Activated CD4-positive, alpha-beta memory T cell treated with anti-CD3 and anti-CD28 coated beads, Interleukin-2, amount 10 ng/mL, durations not matched to agents 7 days and 5 days (primary cell): ENCODE measurements around the gene PHGDH. TPM values are rescaled to one million over a fixed set of nuclear protein-coding genes. Genes with fewer than 3 reads are reported as not detected.
"Not testable (repeated sequence)": the region's sequence is repeated elsewhere in the genome, so short reads cannot be mapped to it uniquely, and the experiment has no call there.

Experiments used
- CTCF ChIA-PET: fragments of 350-600 bp; sonication (Branson Sonifier 250); formaldehyde crosslinking; loops from one replicate; lab custom pipeline; 2021; ENCODE audit warnings: antibody characterized with exemption, inconsistent platforms; lab: Charles Lee
- POLR2A ChIA-PET: fragments of 350-600 bp; sonication (Branson Sonifier 250); formaldehyde crosslinking; loops from one replicate; lab custom pipeline; 2021; ENCODE audit warnings: antibody characterized with exemption; lab: Charles Lee
- DNase-seq: peaks from one replicate; pipeline ENCODE4 v3.0.0-alpha.2; 2020
- H3K27ac Mint-ChIP-seq: one replicate; pipeline ENCODE4 v1.8.0; 2021; ENCODE audit warnings: mild to moderate bottlenecking, mixed read lengths
- H3K27me3 Mint-ChIP-seq: one replicate; pipeline ENCODE4 v1.8.0; 2021; ENCODE audit warnings: mixed read lengths
- H3K36me3 Mint-ChIP-seq: one replicate; pipeline ENCODE4 v1.8.0; 2021; ENCODE audit warnings: low read depth, mixed read lengths
- H3K4me1 Mint-ChIP-seq: one replicate; pipeline ENCODE4 v1.8.0; 2021; ENCODE audit warnings: mixed read lengths
- H3K4me3 Mint-ChIP-seq: one replicate; pipeline ENCODE4 v1.8.0; 2021; ENCODE audit warnings: mild to moderate bottlenecking, mixed read lengths
- H3K9me3 Mint-ChIP-seq: one replicate; pipeline ENCODE4 v1.8.0; 2021; ENCODE audit warnings: mixed read lengths
- total RNA-seq, 2 experiments: library from RNA; stranded (reverse); gene quantifications; one replicate each; pipeline ENCODE4 v1.2.3, GENCODE V29; 2021

The PHGDH gene
- total RNA-seq, 2 experiments from 2014 or later, result 132 to 143 TPM

DNA sequence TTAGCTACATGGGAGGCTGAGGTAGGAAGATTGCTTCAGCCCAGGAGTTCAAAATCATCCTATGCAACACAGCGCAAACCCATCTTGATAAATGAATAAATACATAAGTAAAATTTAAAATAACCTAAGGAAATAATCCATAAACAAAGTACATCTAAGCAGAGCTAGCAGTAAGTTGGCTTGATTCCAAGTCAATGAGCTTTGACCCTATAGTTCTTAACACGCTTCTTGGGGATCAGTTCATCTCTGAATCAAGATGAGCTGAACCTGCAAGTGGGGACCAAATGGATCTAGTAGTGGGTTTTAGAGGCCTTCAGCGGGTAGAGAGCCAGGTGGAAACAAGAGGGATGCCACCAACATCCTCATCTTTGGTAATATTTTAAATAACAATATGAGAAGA is 31.5 kb upstream of the PHGDH start:
- H3K9me3 Mint-ChIP-seq, result no peaks in the 10 kb centered on the region
- ChIA-PET CTCF (interaction anchor here (0.9 to 1.3 kb wide), 2 partner anchors 11 to 69 kb away, joined by 3 to 6 read pairs; no protein-coding TSS in a partner anchor), POLR2A (no interaction called here)
- no peak overlapping the region for H3K27ac Mint-ChIP-seq
- no peak for DNase-seq
- no peaks in the 10 kb centered on the region for H3K36me3 Mint-ChIP-seq
- H3K4me1 Mint-ChIP-seq, result peaks cover 4% of the 10 kb centered on the region
- H3K27me3 Mint-ChIP-seq, result peaks cover 20% of the 10 kb centered on the region
- H3K4me3 Mint-ChIP-seq, result no peak overlapping the region

DNA sequence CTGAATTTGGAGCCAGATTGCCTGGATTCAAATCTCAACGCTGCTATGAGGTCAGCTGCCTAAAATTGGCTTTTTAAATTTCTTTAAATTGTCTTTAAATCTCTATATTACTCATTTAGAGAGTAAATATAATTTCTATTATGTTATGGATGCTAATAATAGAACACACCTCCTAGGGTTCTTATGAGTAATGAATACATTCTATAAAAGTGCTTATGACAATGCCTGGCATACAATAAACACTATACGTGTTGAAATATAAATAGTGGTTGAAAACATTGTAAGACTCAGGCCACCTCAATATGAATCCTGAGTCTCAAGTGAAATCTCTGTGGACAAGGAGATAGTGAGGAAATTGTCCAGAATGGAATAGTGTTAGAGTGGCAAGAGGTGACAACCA is 31.0 kb upstream of the PHGDH start:
- no peak for DNase-seq
- Mint-ChIP-seq H3K4me3 (no peak overlapping the region), H3K9me3 (no peaks in the 10 kb centered on the region), H3K4me1 (peaks cover under 1% of the 10 kb centered on the region), H3K27me3 (peaks cover 20% of the 10 kb centered on the region), H3K36me3 (no peaks in the 10 kb centered on the region), H3K27ac (no peak overlapping the region)
- POLR2A ChIA-PET, result no interaction called here
- CTCF ChIA-PET, result interaction anchor here (0.9 kb wide), 1 partner anchor 12 kb away, joined by 3 read pairs; no protein-coding TSS in a partner anchor

DNA sequence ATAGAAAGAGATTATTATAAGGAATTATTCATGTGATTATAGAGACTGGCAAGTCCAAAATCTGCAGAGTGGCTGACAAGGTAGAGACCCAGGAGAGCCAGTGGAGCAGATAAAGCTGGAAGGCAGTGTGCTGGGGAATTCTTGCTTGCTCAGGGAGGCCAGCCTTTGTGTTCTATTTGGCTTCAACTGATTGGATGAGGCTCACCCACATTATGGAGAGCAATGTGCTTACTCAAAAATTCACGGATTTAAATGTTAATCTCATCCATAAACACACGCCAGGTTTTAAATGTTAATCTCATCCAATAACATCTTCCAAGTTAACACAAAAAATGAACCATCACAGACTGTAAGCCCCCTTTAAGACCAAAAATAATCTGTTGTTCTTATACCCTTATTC is 30.2 kb upstream of the PHGDH start:
- POLR2A ChIA-PET, result no interaction called here
- no peak for DNase-seq
- Mint-ChIP-seq H3K36me3 (no peaks in the 10 kb centered on the region), H3K9me3 (no peaks in the 10 kb centered on the region), H3K27me3 (peaks cover 20% of the 10 kb centered on the region), H3K27ac (no peak overlapping the region), H3K4me1 (no peaks in the 10 kb centered on the region), H3K4me3 (no peak overlapping the region)
- CTCF ChIA-PET, result no interaction called here

DNA sequence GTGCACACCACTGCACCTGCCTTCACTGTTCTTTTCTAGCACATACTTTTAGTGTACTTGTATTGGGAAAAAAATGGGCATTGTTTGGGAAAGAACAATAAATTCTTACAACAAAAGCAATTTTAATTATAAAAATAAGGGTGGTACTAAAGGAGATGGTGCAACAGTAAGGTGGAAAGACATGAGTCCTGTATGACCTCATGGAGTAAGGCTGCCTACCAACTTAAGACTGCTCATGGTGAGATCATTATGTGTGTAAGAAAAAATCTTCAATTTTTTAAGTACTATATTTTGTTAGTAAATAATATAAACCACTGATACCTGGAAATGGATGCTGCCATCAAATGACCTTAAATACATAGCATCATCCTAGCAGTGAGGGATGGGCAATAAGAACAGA is 29.6 kb upstream of the PHGDH start:
- Mint-ChIP-seq H3K27me3 (peaks cover 24% of the 10 kb centered on the region), H3K36me3 (no peaks in the 10 kb centered on the region), H3K4me3 (no peak overlapping the region), H3K9me3 (no peaks in the 10 kb centered on the region), H3K27ac (no peak overlapping the region), H3K4me1 (no peaks in the 10 kb centered on the region)
- CTCF ChIA-PET, result no interaction called here
- no peak for DNase-seq
- POLR2A ChIA-PET, result no interaction called here

DNA sequence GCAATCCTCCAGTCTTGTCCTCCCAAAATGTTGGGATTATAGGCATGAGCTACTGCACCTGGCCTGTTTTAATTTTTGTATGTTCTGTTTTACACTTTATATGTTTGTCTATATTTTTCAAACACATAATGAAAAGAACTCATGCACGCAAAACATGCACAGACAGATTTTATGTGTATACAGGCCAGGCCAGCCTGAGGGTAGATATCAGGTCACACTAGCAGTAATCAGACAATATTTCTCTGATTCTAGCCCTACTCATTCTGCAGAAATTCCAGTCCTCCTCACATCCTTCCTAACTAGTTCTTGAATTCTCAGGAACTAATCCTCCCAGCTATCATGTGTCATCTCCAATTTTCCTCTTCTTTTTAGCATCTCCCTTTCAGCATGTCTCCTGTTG is 27.8 kb upstream of the PHGDH start:
- ChIA-PET POLR2A (no interaction called here), CTCF (interaction anchor here (0.7 kb wide), 1 partner anchor 73 kb away, joined by 3 read pairs; no protein-coding TSS in a partner anchor)
- H3K27ac Mint-ChIP-seq, result no peak overlapping the region
- H3K4me1 Mint-ChIP-seq, result no peaks in the 10 kb centered on the region
- H3K36me3 Mint-ChIP-seq, result no peaks in the 10 kb centered on the region
- no peaks in the 10 kb centered on the region for H3K9me3 Mint-ChIP-seq
- no peak for DNase-seq
- peaks cover 27% of the 10 kb centered on the region for H3K27me3 Mint-ChIP-seq
- H3K4me3 Mint-ChIP-seq, result no peak overlapping the region

DNA sequence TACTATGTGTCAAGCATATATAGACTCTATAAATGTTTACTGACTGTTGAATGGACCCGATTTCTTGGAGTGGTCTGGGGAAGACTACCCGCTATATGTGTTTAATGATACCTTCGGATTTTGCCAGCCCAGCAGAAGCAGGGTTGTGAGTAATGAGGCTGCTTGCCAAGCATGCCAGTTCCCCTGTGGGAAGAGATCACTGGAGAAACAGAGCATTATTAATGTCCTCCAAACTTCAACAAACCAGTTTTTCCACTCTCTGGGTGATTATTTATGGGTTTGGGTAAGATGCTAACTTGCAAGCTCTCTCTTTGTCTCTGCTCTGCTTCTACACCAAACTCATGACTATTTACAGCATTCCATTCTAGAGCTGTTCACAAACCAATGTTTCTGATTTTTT is 25.1 kb upstream of the PHGDH start:
- H3K9me3 Mint-ChIP-seq, result no peaks in the 10 kb centered on the region
- DNase-seq, result no peak
- H3K4me3 Mint-ChIP-seq, result no peak overlapping the region
- H3K27me3 Mint-ChIP-seq, result peaks cover 28% of the 10 kb centered on the region
- no peaks in the 10 kb centered on the region for H3K4me1 Mint-ChIP-seq
- CTCF ChIA-PET, result interaction anchor here (1.5 kb wide), 1 partner anchor 11 kb away, joined by 3 read pairs; no protein-coding TSS in a partner anchor
- POLR2A ChIA-PET, result no interaction called here
- H3K36me3 Mint-ChIP-seq, result no peaks in the 10 kb centered on the region
- H3K27ac Mint-ChIP-seq, result no peak overlapping the region

DNA sequence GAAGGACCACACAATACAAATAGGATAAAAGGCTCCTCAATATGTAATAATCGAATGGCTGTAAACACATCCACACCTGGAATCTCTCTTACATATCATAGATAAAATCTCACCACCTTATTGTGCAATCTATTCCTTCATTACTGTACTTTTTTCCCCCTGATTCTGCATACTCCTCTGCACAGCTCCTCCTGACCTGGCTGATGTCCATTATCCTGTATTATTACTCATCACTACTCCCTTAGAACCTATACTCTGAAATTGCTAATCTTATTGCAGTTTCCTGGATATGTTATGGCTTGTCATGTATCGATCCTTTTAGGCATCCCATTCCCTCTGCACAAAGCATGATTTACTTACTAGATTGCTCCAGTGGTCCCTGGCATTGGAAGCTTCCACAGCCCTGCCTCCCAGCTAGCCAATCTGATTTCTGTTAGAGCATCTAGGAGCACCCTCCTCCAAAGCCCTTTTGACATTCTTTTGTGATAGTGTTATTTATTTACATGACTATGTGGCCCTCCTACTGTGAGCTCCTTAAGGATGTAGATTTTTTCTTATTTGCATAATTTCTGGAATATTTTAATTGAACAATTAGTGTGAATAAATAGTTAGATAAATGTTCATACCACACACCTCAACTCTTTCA is 24.2 kb upstream of the PHGDH start:
- POLR2A ChIA-PET, result no interaction called here
- Mint-ChIP-seq H3K27ac (no peak overlapping the region), H3K4me3 (no peak overlapping the region), H3K36me3 (no peaks in the 10 kb centered on the region), H3K4me1 (no peaks in the 10 kb centered on the region), H3K9me3 (no peaks in the 10 kb centered on the region), H3K27me3 (peaks cover 29% of the 10 kb centered on the region)
- DNase-seq, result no peak
- CTCF ChIA-PET, result interaction anchor here (1.5 kb wide), 1 partner anchor 12 kb away, joined by 3 read pairs; no protein-coding TSS in a partner anchor

DNA sequence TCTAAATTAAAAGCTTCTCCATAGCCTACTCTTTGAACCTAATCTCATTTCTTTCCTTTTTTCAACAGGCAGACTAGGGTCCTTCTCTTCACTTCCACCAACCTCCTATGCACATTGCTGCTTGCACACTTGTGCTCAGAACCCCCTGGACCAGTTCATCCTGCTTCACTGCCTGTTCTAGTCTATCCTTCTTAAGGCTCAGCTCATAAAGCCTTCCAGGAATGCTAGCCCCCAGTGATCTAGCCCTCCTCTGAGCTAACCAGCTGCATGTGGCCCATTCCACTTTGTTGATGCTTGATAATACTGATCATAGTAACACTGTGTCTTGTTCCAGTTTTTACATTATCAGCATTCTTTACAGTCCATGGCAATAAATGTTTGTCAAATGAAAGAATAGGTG is 22.9 kb upstream of the PHGDH start:
- H3K4me1 Mint-ChIP-seq, result no peaks in the 10 kb centered on the region

DNA sequence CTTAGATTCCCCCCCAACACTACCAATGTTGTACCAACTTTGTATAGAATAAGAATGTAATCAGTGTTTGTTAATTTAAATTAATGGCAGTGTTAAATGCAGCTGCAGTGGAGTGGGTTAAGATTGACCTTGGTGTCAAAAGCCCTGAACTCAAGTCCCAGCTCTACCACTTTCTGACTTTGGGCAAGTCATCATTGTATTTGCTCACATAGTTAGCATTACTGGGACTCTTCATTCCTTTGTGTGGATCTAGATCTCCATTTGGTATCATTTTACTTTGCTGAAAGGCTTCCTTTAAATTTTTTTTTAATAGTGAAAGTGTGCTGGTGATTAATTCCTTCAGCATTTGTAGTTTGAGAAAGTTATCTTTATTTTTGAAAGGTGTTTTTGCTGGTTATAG is 22.2 kb upstream of the PHGDH start:
- H3K4me1 Mint-ChIP-seq, result no peaks in the 10 kb centered on the region
- DNase-seq, result no peak
- H3K27ac Mint-ChIP-seq, result no peak overlapping the region
- H3K4me3 Mint-ChIP-seq, result no peak overlapping the region
- peaks cover 36% of the 10 kb centered on the region for H3K27me3 Mint-ChIP-seq
- H3K9me3 Mint-ChIP-seq, result peaks cover 2% of the 10 kb centered on the region
- POLR2A ChIA-PET, result no interaction called here
- peaks cover 4% of the 10 kb centered on the region for H3K36me3 Mint-ChIP-seq
- CTCF ChIA-PET, result no interaction called here

More for the DNA sequence above, 22.9 kb upstream of the PHGDH start:
- no peak for DNase-seq
- no peak overlapping the region for H3K4me3 Mint-ChIP-seq
- H3K27ac Mint-ChIP-seq, result no peak overlapping the region
- CTCF ChIA-PET, result no interaction called here
- H3K9me3 Mint-ChIP-seq, result no peaks in the 10 kb centered on the region
- POLR2A ChIA-PET, result no interaction called here
- peaks cover 35% of the 10 kb centered on the region for H3K27me3 Mint-ChIP-seq
- no peaks in the 10 kb centered on the region for H3K36me3 Mint-ChIP-seq

DNA sequence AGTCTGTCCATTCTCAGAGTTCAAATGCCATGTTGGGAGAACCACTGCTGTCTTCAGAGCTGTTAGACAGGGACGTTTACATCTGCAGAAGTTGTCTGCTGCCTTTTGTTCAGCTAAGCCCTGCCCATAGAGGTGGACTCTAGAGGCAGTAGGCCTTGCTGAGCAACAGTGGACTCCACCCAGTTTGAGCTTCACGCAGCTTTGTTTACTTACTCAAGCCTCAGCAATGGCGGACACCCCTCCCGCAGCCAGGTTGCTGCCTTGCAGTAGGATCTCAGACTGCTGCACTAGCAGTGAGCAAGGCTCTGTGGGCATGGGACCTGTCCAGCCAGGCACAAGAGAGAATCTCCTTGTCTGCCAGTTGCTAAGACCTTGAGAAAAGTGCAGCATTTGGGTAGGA is 14.9 kb upstream of the PHGDH start:
- DNase-seq, POLR2A ChIA-PET, H3K27ac Mint-ChIP-seq, H3K4me1 Mint-ChIP-seq, H3K36me3 Mint-ChIP-seq, H3K4me3 Mint-ChIP-seq, CTCF ChIA-PET: not testable (repeated sequence)
- H3K27me3 Mint-ChIP-seq, result peaks cover 55% of the 10 kb centered on the region
- H3K9me3 Mint-ChIP-seq, result peaks cover 16% of the 10 kb centered on the region

DNA sequence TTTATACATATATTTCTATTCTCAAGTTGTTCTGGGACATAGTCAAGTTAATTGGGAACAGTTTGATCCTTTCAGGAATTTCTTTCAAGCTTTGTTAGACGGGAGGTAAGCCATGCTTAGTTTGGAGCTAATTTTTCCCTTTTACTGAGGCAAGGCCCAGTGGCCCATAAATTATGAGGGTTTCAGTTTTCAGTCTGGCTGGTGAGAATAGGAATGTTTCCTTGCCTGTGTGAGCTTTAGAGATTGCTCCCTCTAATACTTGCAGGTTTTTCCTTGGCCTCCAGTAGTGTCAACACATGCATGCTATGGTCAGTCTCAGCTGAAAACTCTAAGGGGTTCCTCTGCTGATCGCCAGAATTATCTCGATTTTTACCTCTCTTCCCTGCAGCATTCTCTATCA is 14.1 kb upstream of the PHGDH start:
- CTCF ChIA-PET, result no interaction called here
- Mint-ChIP-seq H3K4me1 (no peaks in the 10 kb centered on the region), H3K27ac (no peak overlapping the region), H3K27me3 (peaks cover 56% of the 10 kb centered on the region), H3K9me3 (peaks cover 23% of the 10 kb centered on the region), H3K4me3 (no peak overlapping the region), H3K36me3 (peaks cover 11% of the 10 kb centered on the region)
- no peak for DNase-seq
- POLR2A ChIA-PET, result no interaction called here

DNA sequence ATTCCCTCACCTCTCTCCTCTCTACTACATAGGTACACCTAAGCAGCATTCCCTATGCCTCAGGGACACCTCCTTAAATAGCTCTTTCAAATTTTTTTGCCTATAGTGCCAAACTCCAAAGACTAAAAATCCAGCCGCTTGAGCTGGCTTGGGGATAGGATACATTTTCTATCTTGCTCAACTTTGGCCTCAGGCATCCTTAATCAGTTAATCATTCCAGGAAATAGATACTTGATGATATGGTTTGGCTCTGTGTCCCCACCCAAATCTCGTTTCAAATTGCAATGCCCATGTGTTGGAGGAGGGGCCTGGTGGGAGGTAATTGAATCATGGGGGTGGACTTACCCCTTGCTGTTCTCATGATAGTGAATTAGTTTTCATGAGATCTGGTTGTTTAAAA is 11.4 kb upstream of the PHGDH start:
- H3K4me3 Mint-ChIP-seq, result no peak overlapping the region
- no peaks in the 10 kb centered on the region for H3K4me1 Mint-ChIP-seq
- CTCF ChIA-PET, result no interaction called here
- peaks cover 23% of the 10 kb centered on the region for H3K9me3 Mint-ChIP-seq
- DNase-seq, result no peak
- peaks cover 7% of the 10 kb centered on the region for H3K36me3 Mint-ChIP-seq
- no peak overlapping the region for H3K27ac Mint-ChIP-seq
- POLR2A ChIA-PET, result no interaction called here
- H3K27me3 Mint-ChIP-seq, result peaks cover 42% of the 10 kb centered on the region

DNA sequence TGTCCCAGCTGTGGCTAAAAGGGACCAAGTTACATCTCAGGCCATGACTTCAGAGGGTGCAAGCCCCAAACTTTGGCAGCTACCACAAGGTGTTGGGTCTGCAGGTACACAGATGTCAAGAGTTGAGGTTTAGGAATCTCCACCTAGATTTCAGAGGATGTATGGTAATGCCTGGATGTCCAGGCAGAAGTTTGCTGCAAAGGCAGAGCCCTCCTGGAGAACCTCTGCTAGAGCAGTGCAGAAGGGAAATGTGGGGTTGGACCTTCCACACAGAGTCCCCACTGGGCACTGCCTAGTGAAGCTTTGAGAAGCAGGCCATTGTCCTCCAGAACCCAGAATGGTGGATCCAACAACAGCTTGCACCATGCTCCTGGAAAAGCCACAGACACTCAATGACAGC is 10.1 kb upstream of the PHGDH start:
- H3K36me3 Mint-ChIP-seq, result peaks cover 7% of the 10 kb centered on the region
- no peak overlapping the region for H3K4me3 Mint-ChIP-seq
- H3K27ac Mint-ChIP-seq, result no peak overlapping the region
- peaks cover 24% of the 10 kb centered on the region for H3K9me3 Mint-ChIP-seq
- no peaks in the 10 kb centered on the region for H3K4me1 Mint-ChIP-seq
- DNase-seq, result no peak
- ChIA-PET CTCF (no interaction called here), POLR2A (no interaction called here)
- peaks cover 35% of the 10 kb centered on the region for H3K27me3 Mint-ChIP-seq

DNA sequence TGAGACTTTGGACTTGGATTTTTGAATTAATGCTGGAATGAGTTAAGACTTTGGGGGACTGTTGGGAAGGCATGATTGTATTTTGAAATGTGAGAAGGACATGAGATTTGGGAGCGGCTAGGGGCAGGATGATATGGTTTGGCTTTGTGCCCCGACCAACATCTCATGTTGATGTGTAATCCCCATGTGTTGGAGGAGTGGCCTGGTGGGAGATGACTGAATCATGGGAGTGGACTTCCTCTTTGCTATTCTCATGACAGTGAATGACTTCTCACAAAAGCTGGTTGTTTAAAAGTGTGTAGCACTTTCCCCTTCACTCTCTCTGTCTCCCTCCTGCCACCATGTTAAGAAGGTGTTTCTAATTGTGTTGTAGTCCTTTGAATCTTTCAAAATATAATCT is 9.3 kb upstream of the PHGDH start:
- H3K27ac Mint-ChIP-seq, result no peak overlapping the region
- POLR2A ChIA-PET, result no interaction called here
- H3K4me1 Mint-ChIP-seq, result no peaks in the 10 kb centered on the region
- H3K36me3 Mint-ChIP-seq, result peaks cover 7% of the 10 kb centered on the region
- H3K4me3 Mint-ChIP-seq, result no peak overlapping the region
- CTCF ChIA-PET, result no interaction called here
- DNase-seq, result no peak
- peaks cover 38% of the 10 kb centered on the region for H3K27me3 Mint-ChIP-seq
- peaks cover 24% of the 10 kb centered on the region for H3K9me3 Mint-ChIP-seq
